Breast epithelium (tissue), 3 donors: ENCODE results near the gene REEP6.

ENCODE experiments used
- CTCF ChIP-seq, 3 donors: fragments of 450-650 bp; IDR thresholded peaks; one replicate each; pipeline ENCODE4 v1.5.1; 2016 to 2017; ENCODE audit warnings: antibody characterized with exemption in 3 of 3, mild to moderate bottlenecking in 3 of 3, moderate library complexity in 3 of 3
- POLR2A ChIP-seq: fragments of 450-650 bp; IDR thresholded peaks from one replicate; pipeline ENCODE4 v1.6.1; 2016; ENCODE audit warnings: antibody characterized with exemption, mild to moderate bottlenecking, moderate library complexity
- POLR2AphosphoS5 ChIP-seq, 3 donors: sonication (generic); formaldehyde crosslinking; IDR thresholded peaks; one replicate each; pipeline ENCODE4 v1.6.1; 2017; ENCODE audit warnings: antibody characterized with exemption in 3 of 3

- no peak for TF ChIP-seq POLR2A
- no peak for TF ChIP-seq CTCF (IDR thresholded peaks at IDR 0.05)
- TF ChIP-seq POLR2AphosphoS5 (IDR thresholded peaks at IDR 0.05): no peak
These were observed 29.1 kb upstream of the REEP6 start for GRCh38 chr19:1461862-1462261.
